ENCODE measurements around the gene PREX1.

Gene PREX1

GRCh38 chr20:48711044-48711428 is 116.8 kb downstream of the PREX1 start:
- H3K27me3 ChIP-seq (replicated peaks; ENCODE audit: control insufficient read depth, insufficient read depth, low read length) = no peaks in the 10 kb centered on the region
- DNase-seq (ENCODE audit: extremely low read depth, insufficient read length) = no peak
- no peak overlapping the region for H3K4me3 ChIP-seq (replicated peaks; ENCODE audit: low read depth, low read length)
- peaks cover 24% of the 10 kb centered on the region for H3K36me3 ChIP-seq (ENCODE audit: control insufficient read depth, insufficient read depth, low read length)
- no peak for TF ChIP-seq CTCF (IDR thresholded peaks at IDR 0.05; ENCODE audit: insufficient read depth, low read length, poor library complexity, severe bottlenecking)

GRCh38 chr20:48710341-48711043 is 117.3 kb downstream of the PREX1 start:
- Histone ChIP-seq H3K4me3 (replicated peaks; ENCODE audit: low read depth, low read length) (no peak overlapping the region), H3K27me3 (replicated peaks; ENCODE audit: control insufficient read depth, insufficient read depth, low read length) (no peaks in the 10 kb centered on the region), H3K36me3 (ENCODE audit: control insufficient read depth, insufficient read depth, low read length) (peaks cover 25% of the 10 kb centered on the region)
- no peak for TF ChIP-seq CTCF (IDR thresholded peaks at IDR 0.05; ENCODE audit: insufficient read depth, low read length, poor library complexity, severe bottlenecking)
- no peak for DNase-seq (ENCODE audit: extremely low read depth, insufficient read length)

GRCh38 chr20:48709744-48710143 is 118.1 kb downstream of the PREX1 start:
- no peak for TF ChIP-seq CTCF (IDR thresholded peaks at IDR 0.05; ENCODE audit: insufficient read depth, low read length, poor library complexity, severe bottlenecking)
- DNase-seq (ENCODE audit: extremely low read depth, insufficient read length) = no peak
- H3K36me3 ChIP-seq (ENCODE audit: control insufficient read depth, insufficient read depth, low read length) = peaks cover 27% of the 10 kb centered on the region
- no peak overlapping the region for H3K4me3 ChIP-seq (replicated peaks; ENCODE audit: low read depth, low read length)
- H3K27me3 ChIP-seq (replicated peaks; ENCODE audit: control insufficient read depth, insufficient read depth, low read length) = no peaks in the 10 kb centered on the region

- Histone ChIP-seq H3K36me3 (ENCODE audit: control insufficient read depth, insufficient read depth, low read length) (peaks cover 29% of the 10 kb centered on the region), H3K27me3 (replicated peaks; ENCODE audit: control insufficient read depth, insufficient read depth, low read length) (no peaks in the 10 kb centered on the region), H3K4me3 (replicated peaks; ENCODE audit: low read depth, low read length) (no peak overlapping the region)
- DNase-seq (ENCODE audit: extremely low read depth, insufficient read length) = no peak
- no peak for TF ChIP-seq CTCF (IDR thresholded peaks at IDR 0.05; ENCODE audit: insufficient read depth, low read length, poor library complexity, severe bottlenecking)
Observed at GRCh38 chr20:48709058-48709691, 118.6 kb downstream of the PREX1 start.

- TF ChIP-seq CTCF (IDR thresholded peaks at IDR 0.05; ENCODE audit: insufficient read depth, low read length, poor library complexity, severe bottlenecking) = no peak
- no peaks in the 10 kb centered on the region for H3K27me3 ChIP-seq (replicated peaks; ENCODE audit: control insufficient read depth, insufficient read depth, low read length)
- no peak overlapping the region for H3K4me3 ChIP-seq (replicated peaks; ENCODE audit: low read depth, low read length)
- DNase-seq (ENCODE audit: extremely low read depth, insufficient read length) = no peak
- H3K36me3 ChIP-seq (ENCODE audit: control insufficient read depth, insufficient read depth, low read length) = peaks cover 34% of the 10 kb centered on the region
Observed at GRCh38 chr20:48708630-48709029, 119.2 kb downstream of the PREX1 start.
